DMS53 (cell line): ENCODE measurements around the gene TMEM184A.
A peak's percentile ranks its signal among the peaks of the same experiment; 100 is the strongest.

Experiments
- DNase-seq: peaks from one replicate; lab custom pipeline; 2025; lab: John Stamatoyannopoulos, UW

TMEM184A gene

DNA sequence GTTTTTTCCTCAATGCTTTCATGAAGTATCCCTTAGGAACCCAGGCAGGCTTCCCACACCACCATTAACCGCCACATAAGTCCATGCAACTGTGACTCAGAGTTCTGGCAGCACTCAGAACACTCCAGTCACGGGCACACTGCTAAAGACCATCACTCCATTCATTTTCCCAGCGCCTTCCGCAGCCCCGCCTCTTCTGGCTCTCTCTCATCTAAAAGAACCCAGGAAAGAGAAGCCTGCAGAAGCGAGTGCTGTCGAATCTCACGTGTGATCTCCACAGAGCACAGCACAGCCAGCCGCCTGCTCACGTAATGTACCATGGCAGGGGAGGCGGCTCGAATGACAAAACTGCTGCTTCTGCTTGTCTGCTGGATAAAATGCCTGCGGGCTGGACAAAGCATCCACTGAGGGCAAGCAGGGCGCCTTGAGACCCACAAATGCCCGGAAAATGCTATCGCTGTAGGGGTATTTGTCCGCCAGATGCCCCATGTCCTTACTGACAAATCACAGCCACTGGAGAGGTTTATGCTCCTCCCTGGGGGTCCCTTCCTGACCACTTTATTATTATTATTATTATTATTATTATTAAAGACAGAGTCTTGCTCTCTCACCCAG, 12.0 kb upstream of the TMEM184A start:
- no peak for DNase-seq

DNA sequence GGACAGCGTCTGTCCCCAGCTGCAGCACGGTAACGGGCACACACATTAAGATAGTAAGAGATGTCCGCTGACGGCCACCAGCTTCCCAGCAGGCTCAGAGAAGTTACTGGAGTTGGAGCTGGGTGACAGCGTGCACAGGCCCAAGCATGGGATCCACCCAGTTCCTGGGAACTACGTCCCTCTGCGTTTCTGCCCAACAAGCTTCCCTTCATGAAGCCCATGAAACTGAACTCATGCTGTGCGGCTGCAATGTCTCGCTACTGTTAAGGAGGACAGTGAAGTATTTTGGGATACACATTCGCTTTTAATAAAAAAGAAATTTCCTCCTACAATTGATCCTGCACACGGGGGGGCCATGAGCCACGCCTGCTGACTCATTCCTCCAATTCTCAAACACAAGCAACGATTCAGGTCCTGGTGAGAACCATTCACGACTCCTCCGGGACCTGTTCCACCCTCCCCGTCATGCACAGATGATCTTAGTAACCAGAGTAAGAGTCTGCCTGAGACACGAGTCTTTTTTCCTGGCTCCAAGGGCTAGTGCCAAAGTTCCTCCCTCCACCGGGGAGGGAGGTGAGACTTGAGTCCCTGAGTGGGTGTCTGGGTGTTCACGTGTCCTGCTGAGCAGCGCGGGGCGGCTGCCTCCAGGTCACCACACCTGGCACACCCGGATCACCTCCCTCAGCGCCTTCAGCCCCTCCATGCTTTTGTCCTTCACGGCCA, 11.2 kb upstream of the TMEM184A start:
- no peak for DNase-seq

DNA sequence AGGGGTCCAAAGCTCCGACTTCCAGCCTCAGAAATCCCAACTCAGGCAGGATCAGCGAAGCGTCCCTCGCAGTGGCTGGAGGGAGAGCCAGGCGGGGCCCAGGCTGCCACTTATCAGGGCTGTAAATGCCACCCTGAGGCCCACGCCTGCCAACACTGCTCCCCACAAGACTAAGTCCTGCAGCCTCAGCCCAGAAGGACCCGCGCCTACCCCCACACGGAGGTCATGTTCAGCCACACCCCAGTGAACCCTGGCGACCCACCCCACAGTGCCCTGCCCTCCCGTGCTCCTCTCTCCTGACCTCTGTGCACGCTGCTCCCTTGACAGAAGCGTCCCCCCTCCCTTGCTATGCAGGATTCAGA, 10.7 kb upstream of the TMEM184A start:
- DNase-seq: no peak

DNA sequence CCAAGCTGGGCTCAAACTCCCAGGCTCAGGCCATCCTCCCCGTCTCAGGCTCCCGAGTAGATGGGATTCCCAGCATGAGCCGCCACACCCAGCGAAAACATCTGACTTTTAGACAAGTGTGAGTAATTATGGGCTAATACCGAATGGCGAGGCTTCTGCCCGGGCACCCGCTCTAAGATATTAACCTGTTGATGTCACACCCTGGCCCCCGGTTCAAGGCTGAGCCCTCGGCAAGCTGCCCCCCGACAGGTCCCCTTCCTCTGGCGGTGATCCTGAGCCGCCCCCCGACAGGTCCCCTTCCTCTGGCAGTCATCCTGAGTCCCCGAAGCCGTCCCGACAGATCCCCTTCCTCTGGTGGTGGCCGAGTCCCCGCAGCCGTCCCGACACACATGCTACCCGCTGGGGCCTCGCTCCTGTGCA, 8.6 kb upstream of the TMEM184A start:
- no peak for DNase-seq

DNA sequence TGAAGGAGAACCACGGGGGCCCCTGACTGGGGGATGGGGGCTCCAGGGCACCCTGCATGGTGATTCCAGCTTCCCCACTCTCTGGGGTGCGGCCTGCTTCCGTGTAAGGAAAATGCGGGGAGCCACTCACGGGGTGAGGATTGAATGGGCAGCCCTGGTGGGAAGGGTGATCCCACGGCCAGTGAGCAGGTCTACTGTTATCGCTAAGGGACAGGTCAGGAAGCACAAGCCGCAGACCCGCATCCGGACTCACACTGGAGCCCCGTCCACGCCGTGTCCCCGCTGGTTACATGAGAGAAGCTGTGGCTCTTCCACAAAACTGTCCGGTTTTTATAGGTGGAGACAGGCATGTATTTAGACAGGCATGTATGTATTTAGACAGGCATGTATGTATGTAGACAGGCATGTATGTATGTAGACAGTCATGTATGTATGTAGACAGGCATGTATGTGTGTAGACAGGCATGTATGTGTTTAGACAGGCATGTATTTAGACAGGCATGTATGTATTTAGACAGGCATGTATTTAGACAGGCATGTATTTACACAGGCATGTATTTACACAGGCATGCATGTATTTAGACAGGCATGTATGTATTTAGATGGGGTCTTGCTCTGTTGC, 8.1 kb upstream of the TMEM184A start:
- DNase-seq: no peak

DNA sequence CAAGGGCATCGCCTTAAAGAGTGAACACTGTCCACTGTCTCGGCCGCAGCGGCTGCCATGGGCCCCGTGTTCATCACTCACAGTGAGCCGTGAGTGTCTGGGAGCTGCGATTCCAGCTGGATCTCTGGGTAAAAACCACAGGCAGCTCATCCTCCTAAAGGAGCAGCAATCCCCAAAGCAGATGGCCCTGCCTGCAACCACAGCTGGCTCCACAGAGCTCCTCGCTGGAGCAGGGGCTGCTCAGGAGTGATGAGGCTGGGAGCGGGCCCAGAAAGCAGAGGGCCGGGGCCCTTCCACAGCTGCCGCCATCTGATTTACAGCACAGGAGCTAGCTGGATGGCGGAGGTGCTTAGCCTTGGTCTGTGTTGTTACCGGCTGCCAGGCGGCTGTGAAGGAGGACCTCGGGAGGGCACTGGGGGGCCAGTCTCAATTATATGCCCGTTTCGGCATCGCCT, 6.6 kb upstream of the TMEM184A start:
- DNase-seq: no peak

DNA sequence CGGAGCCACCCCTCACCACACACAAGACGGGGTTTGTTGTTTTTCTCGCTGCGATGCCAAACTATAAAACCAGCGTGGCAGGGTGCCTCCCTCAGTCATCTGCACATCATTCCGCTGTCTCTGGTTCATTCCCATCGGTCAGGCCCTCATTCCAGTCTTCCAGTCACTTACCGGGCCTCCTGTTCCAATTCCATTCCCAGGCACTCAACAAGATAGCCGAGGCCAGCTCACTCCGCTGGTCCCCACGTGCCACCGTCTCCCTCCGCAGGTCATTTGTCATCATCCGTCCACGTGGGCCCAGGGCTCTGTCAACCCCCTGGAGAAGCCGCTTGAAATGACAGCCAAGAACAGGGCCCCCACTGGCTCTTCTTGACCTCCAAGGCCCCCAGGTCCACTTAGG, 6.1 kb upstream of the TMEM184A start:
- no peak for DNase-seq

DNA sequence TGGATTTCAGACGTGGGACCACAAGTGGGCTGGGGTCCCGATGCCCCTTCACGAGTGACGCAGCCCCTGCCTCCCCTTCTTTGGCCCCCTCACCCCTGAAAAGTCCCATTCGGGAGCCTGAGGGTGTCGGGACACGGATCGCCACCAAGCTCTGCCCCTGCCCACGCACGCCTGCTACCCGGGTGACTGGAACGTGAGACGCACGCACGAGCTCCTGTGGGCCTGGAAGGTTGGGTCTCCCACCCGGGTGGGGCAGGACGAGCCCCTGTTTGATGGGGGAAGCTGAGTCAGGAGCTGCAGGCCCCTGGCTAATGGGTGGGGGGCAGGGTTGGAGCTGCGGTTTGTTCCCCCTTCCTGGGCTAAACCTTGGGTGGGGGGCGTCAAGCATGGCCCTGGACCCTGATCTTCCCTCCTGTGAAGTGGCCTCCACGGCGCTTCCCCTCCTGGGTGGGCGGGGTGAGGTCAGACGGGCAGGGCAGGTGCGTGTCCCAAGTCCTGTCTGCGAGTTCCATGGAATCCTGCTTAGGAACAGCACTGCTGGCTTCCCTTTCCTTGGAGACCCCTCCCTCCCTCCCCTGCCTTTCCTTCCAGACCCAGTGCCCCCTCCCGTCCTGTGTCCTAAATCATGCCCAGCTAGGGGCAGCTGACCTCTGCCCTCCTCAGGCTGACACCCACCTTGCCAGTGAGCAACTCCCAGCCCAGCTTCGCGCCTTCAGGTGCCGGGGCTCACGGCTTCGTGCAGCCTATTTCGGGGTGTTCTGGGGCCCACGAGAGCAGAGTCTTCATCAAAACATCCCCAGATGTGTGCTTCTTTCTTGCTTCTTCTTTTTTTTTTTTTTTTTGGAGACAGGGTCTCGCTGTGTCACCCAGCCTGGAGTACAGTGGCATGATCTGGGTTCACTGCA, 5.3 kb upstream of the TMEM184A start:
- no peak for DNase-seq

DNA sequence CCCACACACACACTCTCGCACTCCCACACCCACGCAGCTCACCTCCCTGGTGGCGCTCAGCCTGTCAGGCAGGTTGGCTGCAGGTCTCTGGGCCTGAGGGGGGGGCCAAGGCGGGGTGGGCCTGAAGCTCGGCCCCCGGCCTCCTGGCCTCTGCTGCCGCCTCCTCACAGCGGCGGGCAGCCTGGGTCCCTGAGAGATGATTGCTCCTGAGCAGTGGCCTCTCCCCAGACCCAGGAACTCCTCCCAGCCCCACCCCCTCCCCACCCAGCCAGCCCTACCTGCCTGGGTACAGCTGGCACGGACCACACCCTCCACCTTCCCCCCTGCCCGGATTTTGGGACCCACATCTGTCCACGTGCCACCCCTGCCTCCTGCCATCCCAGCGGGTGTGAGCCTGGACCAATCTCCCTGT, 4.6 kb upstream of the TMEM184A start:
- no peak for DNase-seq

DNA sequence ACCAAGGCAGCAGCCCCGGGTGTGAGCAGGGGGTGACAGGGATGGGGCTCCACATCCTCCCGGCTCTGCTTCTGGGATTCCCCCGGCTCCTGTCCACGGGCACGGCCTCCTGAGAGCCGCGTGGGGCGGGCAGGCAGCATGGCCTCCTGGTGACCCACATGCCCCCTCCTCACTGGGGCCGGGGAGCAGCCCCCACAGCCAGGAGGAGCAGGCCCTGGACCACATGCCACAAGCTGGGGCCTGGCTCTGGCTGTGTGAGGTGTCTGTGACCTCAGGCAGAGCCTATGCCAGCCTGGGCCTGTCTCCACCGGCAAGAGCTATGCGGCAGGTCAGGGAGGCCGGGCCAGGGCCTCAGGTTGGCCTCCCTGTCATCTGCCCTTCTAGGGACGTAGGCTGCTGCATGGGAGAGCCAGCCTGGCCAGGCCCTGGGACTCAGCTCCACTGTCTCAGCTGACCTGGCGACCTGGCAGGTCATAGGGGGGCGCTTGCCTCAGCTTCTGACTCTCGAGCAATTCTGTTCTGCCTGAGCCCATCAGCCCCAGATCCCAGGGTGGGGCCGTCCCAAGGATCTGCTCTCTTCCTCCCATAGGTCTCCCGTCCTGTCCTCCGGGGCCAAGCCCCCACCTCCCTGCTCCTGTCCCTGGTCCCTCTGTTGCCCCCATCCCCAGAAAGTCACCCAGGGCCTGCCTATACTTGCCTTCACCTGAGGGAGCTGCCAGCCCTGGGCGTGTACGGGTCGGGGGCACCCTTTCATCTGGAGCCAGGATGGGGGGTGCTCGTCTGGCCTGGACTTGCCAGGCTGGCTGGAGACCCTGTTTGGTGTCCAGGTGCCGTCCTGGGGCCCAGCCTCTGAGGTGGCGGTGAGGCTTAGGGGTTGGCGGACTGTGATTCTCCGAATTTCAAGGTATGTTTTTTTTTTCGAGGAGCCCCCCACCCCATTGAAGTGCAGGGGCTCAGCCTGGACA, 3.9 kb upstream of the TMEM184A start:
- no peak for DNase-seq

DNA sequence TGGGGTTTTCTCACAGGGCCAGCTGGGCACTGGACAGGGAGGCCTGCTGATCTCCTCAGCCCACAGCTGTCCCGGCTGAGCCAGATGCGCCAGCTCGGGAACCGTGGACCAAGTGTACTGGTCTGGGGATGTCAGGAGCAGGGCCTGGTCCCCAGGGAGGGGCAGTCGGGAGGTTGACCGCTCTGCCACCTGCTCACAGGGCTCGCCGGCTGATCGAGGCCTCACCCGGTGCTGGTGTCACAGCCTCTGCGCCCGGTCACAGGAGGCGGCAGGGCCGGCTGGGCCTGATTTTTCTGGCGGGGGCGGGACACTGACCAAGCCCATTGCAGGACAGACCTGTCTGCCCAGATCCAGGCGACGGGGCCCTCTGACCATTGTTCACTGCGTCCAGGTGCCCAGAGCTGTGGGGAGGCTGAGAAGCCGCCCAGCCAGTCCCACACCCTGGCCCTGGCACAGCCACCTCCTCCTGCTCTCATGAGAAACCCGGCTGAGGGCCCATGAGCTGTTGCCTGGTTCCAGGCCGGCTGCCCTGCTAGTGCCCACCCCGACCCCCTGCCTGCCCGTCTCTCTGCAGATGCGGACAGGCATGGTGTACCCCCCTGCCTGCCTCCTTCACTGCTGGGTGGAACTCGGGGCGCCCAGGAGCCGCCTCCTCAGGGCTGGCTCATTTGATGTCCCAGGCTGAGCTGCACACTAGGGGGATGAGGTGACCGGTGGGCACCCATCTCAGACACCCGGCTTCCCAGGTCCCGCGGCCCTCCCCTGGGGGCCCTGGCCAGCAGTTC, 3.0 kb upstream of the TMEM184A start:
- DNase-seq: no peak

DNA sequence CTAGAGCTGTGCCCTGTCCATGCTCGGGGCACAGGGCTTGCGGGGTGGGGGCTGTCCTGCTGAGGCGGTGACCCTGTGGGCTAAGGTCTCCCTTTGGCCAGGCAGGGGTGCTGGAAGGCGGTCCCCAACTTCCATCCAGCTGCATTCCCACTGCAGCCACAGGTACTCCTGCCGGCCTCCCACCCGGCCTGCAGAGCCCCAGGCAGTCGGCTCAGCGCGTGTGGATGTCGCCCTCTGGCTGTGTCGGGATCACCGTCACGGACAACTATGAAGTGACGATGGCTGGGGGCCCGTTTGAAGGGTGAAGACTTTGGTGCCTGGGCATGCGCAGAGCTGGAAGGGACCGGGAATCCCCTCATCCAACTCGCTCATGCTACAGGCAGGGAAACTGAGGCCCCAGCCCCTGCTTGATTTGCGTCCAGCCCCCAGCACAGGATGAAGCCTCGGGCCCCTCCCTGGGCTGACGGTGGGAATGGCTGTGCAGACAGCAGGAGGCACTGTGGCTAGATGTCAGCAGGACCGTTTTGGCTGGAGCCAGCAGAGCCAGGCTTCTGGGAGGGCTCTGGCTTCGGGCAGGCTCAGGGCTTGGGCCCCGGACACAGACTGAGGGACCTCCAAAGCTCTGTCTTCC, 2.3 kb upstream of the TMEM184A start:
- no peak for DNase-seq

DNA sequence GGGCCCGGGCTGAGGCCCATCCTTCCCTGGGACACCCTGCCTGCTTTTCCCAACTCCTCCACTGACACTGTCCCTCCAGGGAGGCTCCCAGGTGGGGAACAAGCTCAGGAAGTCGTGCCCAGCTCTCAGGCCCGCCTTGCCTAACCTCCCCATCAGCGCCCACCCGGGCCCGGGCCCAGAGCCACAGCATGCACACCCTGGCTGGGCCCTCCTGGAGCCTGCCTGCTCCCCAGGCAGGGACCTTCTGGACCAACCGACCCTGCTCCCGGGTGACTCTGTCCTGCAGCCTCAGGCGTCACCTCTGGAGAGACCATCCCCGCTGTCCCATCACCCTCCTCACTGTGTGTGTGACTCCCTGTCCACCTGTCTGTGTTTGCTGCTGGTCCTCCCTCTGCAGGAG, 1.8 kb upstream of the TMEM184A start:
- no peak for DNase-seq

DNA sequence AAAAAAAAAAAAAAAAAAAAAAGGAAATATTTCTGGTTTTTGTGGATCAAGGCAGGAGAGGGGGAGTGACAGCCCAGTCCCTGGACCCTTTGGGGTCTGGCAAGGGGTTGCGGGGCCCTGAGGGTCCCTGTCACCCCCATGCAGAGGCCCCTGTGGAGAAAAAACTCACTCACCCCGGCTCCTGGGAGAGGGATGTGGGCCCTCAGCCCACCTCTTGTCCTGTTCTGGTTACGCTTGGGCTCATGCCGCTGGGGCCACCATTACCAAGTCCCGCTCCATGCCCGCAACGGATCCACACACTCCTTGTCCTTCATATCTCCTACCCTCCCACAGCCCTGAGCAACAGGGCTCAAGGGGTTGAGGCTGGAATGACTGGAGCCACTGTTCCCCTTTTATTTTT, 1.0 kb upstream of the TMEM184A start:
- DNase-seq: no peak

DNA sequence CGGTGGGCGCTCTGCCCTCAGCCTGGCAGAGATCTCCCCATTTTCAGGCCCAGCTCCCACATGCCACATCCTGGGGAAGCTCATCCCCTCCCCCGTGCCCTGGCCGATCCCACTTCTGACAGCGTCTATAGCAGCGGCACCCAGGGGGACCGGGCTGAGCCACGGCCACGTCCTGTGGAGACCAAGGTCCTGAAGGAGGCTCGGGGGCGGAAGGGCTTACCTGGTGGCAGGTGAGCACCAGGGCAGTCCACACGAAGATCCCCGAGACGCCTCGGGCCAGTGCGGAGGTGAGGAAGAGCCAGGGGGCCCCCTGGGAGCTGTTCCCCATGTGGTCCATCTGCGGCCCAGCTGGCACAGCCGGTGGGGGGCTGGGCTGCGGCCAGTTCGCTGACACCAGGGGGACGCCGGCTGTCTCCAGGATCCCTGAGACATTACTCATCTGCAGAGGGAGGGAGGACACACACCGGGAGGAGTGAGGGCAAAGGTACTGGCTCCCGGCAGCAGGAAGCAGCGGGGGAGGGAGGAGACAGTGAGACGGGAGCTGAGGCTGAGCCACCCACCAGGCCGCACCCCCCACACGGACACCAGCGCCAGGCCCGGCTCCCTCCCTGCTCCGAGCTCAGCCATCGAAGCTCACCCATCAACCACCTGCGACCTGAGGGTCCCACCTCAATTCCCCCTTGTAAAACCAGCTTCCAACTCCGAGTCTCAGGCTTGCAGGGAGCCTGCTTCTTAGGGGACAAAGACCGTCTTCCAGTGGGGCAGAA, 776 bp downstream of the TMEM184A start:
- peak; percentile 96 for DNase-seq

DNA sequence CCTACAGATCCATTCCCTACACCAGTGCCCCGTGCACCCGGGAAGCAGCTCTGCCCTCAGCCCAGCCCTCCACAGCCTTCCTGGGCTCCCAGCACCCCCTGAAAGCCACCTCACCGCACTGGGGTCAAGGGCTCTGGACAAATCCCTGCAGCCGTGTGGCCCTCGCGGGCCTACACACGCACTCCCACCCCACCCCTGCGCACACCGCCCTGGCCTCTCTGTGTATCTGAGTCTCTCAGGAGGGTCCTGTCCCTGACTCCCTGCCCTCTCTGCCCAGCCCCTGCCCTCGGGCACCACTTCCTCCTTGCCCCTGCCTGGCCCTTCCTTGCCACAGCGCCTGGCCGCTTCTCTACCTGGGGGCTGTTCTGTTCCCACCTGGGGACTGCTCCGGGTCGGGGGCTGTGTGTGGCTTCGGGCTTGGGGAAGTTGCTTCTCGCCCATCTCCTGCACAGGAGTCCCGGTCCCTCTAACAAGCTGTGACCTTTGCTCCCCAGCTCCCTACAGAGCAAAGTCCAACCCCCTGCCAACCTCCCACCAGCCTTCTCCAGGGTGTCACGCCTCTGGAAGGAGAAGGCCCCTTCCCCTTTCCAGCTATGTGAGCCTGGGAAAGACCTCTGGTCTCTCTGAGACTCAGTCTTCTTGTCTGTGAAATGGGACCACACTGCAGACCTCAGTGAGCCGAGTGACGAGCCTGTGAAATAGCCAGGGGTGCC, 1.5 kb downstream of the TMEM184A start:
- no peak for DNase-seq

DNA sequence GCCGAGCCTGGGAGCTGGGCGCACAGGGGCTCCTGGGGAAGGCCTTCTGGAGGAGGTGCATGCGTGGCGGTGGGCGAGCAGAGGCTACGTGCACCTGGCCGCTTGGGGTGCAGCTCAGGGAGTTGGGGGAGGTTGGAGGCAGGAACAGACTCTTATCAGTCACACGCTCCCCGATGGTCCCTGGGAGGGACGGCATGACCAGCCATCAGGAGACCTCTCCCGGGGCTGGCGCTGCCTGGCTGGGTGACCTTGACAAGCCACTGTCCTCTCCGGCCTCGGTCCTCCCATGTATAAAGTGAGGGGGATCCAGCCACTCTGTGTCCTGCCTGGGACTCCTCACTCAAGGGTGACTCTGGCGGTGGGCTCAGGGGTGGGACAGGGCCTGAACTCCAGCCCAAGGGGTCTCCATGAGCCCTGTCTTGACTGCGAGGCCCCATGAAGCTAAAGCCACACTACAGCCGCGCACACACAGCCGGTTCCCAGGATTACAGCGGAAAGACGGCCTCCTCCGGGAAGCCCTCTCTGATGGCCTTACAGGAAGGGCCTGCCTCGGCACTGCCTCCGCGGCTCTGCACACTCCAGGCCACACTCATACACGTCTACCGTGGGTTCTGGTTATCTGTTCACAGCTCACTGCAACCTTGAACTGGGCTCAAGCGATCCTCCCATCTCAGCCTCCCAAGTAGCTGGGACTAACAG, 2.3 kb downstream of the TMEM184A start:
- DNase-seq: no peak

DNA sequence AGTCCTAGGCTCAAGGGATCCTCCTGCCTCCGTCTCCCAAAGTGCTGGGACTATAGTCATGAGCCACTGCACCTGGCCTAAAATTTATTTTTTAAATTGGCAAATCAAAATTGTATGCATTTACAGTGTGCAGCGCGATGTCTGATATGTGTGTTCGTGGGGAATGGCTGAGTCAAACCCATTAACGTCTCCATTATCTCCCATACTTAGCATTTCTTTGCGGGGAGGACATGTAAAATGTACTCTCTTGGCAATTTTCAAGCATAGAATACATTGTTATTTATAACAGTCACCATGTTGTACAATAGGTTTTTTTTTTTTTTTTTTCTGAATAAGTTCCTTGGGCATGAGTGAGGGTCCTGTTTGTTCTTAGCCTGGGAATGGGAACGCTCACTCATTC, 3.8 kb downstream of the TMEM184A start:
- DNase-seq: no peak
